GM10266 (cell line): ENCODE measurements around the gene UBN1.

Experiments
- DNase-seq: peaks from one replicate; pipeline ENCODE4 v3.0.0; 2012; ENCODE audit errors: extremely low spot score
- CTCF ChIP-seq: IDR thresholded peaks from 2 replicates; pipeline ENCODE4 v1.5.1; 2012; ENCODE audit warnings: mild to moderate bottlenecking, low read depth; ENCODE audit not compliant: control insufficient read depth, insufficient read depth; ENCODE audit errors: missing control alignments

The UBN1 gene

GRCh38 chr16:4825196-4825595 lies 22.1 kb upstream of the UBN1 start:
- no peak for TF ChIP-seq CTCF
- no peak for DNase-seq

- TF ChIP-seq CTCF: no peak
Measured at GRCh38 chr16:4826526-4826925, 20.8 kb upstream of the UBN1 start.

GRCh38 chr16:4826980-4827379 lies 20.3 kb upstream of the UBN1 start:
- no peak for DNase-seq
- TF ChIP-seq CTCF: no peak

More at GRCh38 chr16:4826526-4826925, 20.8 kb upstream of the UBN1 start:
- no peak for DNase-seq

GRCh38 chr16:4828567-4829321 lies 18.5 kb upstream of the UBN1 start:
- TF ChIP-seq CTCF: no peak
- no peak for DNase-seq

- no peak for DNase-seq
- TF ChIP-seq CTCF: no peak
Measured at GRCh38 chr16:4830408-4830807, 16.9 kb upstream of the UBN1 start.

- no peak for TF ChIP-seq CTCF
- DNase-seq: no peak
Measured at GRCh38 chr16:4831616-4832015, 15.7 kb upstream of the UBN1 start.

- TF ChIP-seq CTCF: no peak
- DNase-seq: no peak
Measured at GRCh38 chr16:4832698-4833343, 14.5 kb upstream of the UBN1 start.
